ENCODE data around the gene CTDSP2. TPM values are rescaled to one million over a fixed set of nuclear protein-coding genes. Genes with fewer than 3 reads are reported as not detected.
A peak's percentile ranks its signal among the peaks of the same experiment; 100 is the strongest.

The CTDSP2 gene
- total RNA-seq, 1 donor from 2014 or later: 87.1 TPM

DNA sequence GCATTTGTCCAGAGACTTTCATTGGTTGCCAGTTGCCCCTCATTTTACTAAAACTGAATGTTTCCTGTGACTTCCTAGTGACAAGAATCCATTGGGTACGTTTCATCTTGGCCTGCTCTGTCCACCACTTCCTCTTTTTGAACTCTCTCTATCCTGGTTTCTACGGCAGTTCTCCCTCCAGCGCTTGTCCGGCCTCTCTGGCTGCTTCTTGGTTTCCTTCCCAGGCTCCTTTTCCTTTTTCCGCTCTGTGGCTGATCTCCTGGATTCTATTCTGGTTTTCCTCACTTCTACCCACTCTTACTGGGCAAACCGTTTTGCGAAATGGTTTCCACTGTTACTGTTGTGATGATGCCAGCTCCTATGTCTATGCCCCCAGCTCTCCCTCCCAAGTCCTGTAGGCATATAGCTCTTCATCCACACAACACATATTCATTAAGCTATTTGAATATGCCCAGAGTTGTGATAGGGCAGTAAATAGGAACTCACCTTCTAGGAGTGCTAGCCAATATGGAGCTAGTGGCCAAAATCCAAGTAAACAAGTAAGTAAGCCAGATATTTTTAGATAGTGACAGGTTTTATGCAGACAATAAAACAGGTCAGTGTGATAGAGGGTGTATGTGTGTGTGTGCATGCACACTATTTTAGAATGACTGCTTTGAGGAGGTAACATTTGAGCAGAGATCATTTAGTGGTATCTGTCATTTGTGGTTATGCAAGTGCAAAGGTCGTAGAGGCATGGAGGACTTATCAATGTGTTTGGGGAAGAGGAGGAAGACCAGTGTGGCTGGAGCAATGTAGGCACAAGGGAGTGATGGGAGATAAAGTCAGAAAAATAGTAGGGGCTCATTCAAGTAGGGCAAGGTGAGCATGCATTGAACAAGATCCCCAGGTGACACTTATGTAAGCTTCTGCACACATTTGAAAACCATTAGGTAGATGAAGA, 27.9 kb upstream of the CTDSP2 start:
- Histone ChIP-seq H3K36me3 (ENCODE audit: insufficient read depth, low read length) (no peaks in the 10 kb centered on the region), H4K20me1 (ENCODE audit: insufficient read depth, low read length) (no peaks in the 10 kb centered on the region), H3K27ac (ENCODE audit: low read depth, low read length) (no peak overlapping the region), H3K9me3 (ENCODE audit: insufficient read depth, low read depth, low read length) (no peaks in the 10 kb centered on the region), H3K4me2 (ENCODE audit: low read length) (no peak overlapping the region), H2AFZ (ENCODE audit: low read depth, low read length) (no peak overlapping the region), H3K4me1 (ENCODE audit: insufficient read depth, low read length) (no peaks in the 10 kb centered on the region), H3K4me3 (ENCODE audit: insufficient read depth, low read depth, low read length) (no peak overlapping the region), H3K9ac (ENCODE audit: low read length) (no peak overlapping the region), H3K27me3 (ENCODE audit: insufficient read depth, low read length) (no peaks in the 10 kb centered on the region), H3K79me2 (ENCODE audit: insufficient read depth, low read length) (no peaks in the 10 kb centered on the region)
- DNase-seq (ENCODE audit: low read depth): no peak
- Mint-ChIP-seq H3K4me3 (ENCODE audit: unreplicated experiment) (no peak overlapping the region), H3K9me3 (ENCODE audit: unreplicated experiment) (no peaks in the 10 kb centered on the region), H3K27me3 (ENCODE audit: low read depth, unreplicated experiment) (peaks cover under 1% of the 10 kb centered on the region), H3K4me1 (ENCODE audit: low read depth, unreplicated experiment) (peaks cover 6% of the 10 kb centered on the region), H3K36me3 (ENCODE audit: low read depth, unreplicated experiment) (no peaks in the 10 kb centered on the region), H3K27ac (ENCODE audit: unreplicated experiment) (no peak overlapping the region)
- no peak for FAIRE-seq
- TF ChIP-seq EZH2 (IDR thresholded peaks at IDR 0.05; ENCODE audit: insufficient read depth, low read length) (no peak), CTCF (IDR thresholded peaks at IDR 0.05; ENCODE audit: insufficient read depth, low read depth, low read length) (no peak)

GRCh38 chr12:57872362-57872761, 25.8 kb upstream of the CTDSP2 start:
- H3K27ac Mint-ChIP-seq (ENCODE audit: unreplicated experiment): no peak overlapping the region
- no peaks in the 10 kb centered on the region for H3K36me3 ChIP-seq (ENCODE audit: insufficient read depth, low read length)
- FAIRE-seq (no peak), DNase-seq (ENCODE audit: low read depth) (no peak)
- no peak overlapping the region for H3K27ac ChIP-seq (ENCODE audit: low read depth, low read length)
- H2AFZ ChIP-seq (ENCODE audit: low read depth, low read length): no peak overlapping the region
- no peak overlapping the region for H3K4me2 ChIP-seq (ENCODE audit: low read length)
- no peaks in the 10 kb centered on the region for H3K4me1 ChIP-seq (ENCODE audit: insufficient read depth, low read length)
- H3K27me3 Mint-ChIP-seq (ENCODE audit: low read depth, unreplicated experiment): peaks cover 8% of the 10 kb centered on the region
- no peak overlapping the region for H3K4me3 Mint-ChIP-seq (ENCODE audit: unreplicated experiment)
- TF ChIP-seq CTCF (IDR thresholded peaks at IDR 0.05; ENCODE audit: insufficient read depth, low read depth, low read length): no peak
- H3K9me3 ChIP-seq (ENCODE audit: insufficient read depth, low read depth, low read length): no peaks in the 10 kb centered on the region
- no peaks in the 10 kb centered on the region for H3K79me2 ChIP-seq (ENCODE audit: insufficient read depth, low read length)
- no peaks in the 10 kb centered on the region for H4K20me1 ChIP-seq (ENCODE audit: insufficient read depth, low read length)
- no peaks in the 10 kb centered on the region for H3K27me3 ChIP-seq (ENCODE audit: insufficient read depth, low read length)
- no peaks in the 10 kb centered on the region for H3K36me3 Mint-ChIP-seq (ENCODE audit: low read depth, unreplicated experiment)
- no peak overlapping the region for H3K4me3 ChIP-seq (ENCODE audit: insufficient read depth, low read depth, low read length)
- no peak overlapping the region for H3K9ac ChIP-seq (ENCODE audit: low read length)
- no peaks in the 10 kb centered on the region for H3K9me3 Mint-ChIP-seq (ENCODE audit: unreplicated experiment)
- peaks cover 6% of the 10 kb centered on the region for H3K4me1 Mint-ChIP-seq (ENCODE audit: low read depth, unreplicated experiment)

DNA sequence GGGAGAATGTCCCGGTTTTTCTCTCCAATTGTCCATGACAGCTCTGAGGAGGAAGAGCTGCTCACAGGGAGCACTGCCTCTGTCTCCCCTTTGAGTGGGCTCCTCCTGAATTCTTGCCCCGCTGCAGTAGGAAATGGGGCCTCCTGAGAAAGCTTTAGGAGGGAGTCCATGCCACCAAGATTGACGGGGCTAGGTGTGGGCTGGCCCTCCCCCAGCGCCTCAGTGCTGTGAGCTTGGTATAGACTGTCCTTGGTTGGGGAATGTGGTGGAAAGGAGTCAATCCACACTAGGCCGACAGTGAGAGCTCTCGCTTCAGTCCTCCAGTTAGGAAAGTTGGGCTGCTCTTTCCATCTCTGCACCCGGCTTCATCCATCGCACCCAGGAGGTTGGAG, 23.4 kb upstream of the CTDSP2 start:
- H2AFZ ChIP-seq (ENCODE audit: low read depth, low read length): peak overlapping the region; percentile 13
- H3K79me2 ChIP-seq (ENCODE audit: insufficient read depth, low read length): no peaks in the 10 kb centered on the region
- Mint-ChIP-seq H3K27ac (ENCODE audit: unreplicated experiment) (no peak overlapping the region), H3K27me3 (ENCODE audit: low read depth, unreplicated experiment) (peaks cover 8% of the 10 kb centered on the region), H3K4me1 (ENCODE audit: low read depth, unreplicated experiment) (peaks cover 2% of the 10 kb centered on the region), H3K9me3 (ENCODE audit: unreplicated experiment) (no peaks in the 10 kb centered on the region), H3K4me3 (ENCODE audit: unreplicated experiment) (no peak overlapping the region), H3K36me3 (ENCODE audit: low read depth, unreplicated experiment) (no peaks in the 10 kb centered on the region)
- no peaks in the 10 kb centered on the region for H3K9me3 ChIP-seq (ENCODE audit: insufficient read depth, low read depth, low read length)
- H3K27ac ChIP-seq (ENCODE audit: low read depth, low read length): no peak overlapping the region
- DNase-seq (ENCODE audit: low read depth) (no peak), FAIRE-seq (no peak)
- H3K9ac ChIP-seq (ENCODE audit: low read length): no peak overlapping the region
- H3K27me3 ChIP-seq (ENCODE audit: insufficient read depth, low read length): no peaks in the 10 kb centered on the region
- TF ChIP-seq EZH2 (IDR thresholded peaks at IDR 0.05; ENCODE audit: insufficient read depth, low read length): no peak
- TF ChIP-seq CTCF (IDR thresholded peaks at IDR 0.05; ENCODE audit: insufficient read depth, low read depth, low read length): no peak
- no peak overlapping the region for H3K4me3 ChIP-seq (ENCODE audit: insufficient read depth, low read depth, low read length)
- no peaks in the 10 kb centered on the region for H3K36me3 ChIP-seq (ENCODE audit: insufficient read depth, low read length)
- no peaks in the 10 kb centered on the region for H4K20me1 ChIP-seq (ENCODE audit: insufficient read depth, low read length)
- H3K4me2 ChIP-seq (ENCODE audit: low read length): no peak overlapping the region
- peaks cover 7% of the 10 kb centered on the region for H3K4me1 ChIP-seq (ENCODE audit: insufficient read depth, low read length)
